GM06990 (cell line): ENCODE results near the gene E2F3.

ENCODE experiments used
- DNase-seq: peaks from one replicate; pipeline ENCODE4 v3.0.0-alpha.2; 2011; ENCODE audit not compliant: insufficient read length; ENCODE audit errors: extremely low read depth
- H3K27me3 ChIP-seq: replicated peaks from 2 replicates; pipeline ENCODE4 v1.6.0; 2011; ENCODE audit warnings: low read length; ENCODE audit not compliant: control insufficient read depth, insufficient read depth
- H3K36me3 ChIP-seq: 2 replicates; pipeline ENCODE4 v1.5.1; 2011; ENCODE audit warnings: low read length; ENCODE audit not compliant: control insufficient read depth, insufficient read depth
- H3K4me3 ChIP-seq: replicated peaks from 2 replicates; pipeline ENCODE4 v1.5.1; 2011; ENCODE audit warnings: low read depth, mild to moderate bottlenecking, control low read depth, low read length
- CTCF ChIP-seq: IDR thresholded peaks from 2 replicates; pipeline ENCODE4 v1.5.1; 2011; ENCODE audit warnings: low read length, control low read depth, mild to moderate bottlenecking, inconsistent platforms; ENCODE audit not compliant: insufficient read depth, poor library complexity, severe bottlenecking

Gene E2F3

GRCh38 chr6:20534295-20535262 lies 132.9 kb downstream of the E2F3 start, which contains the start of gene CDKAL1:
Gene CDKAL1 (plus strand): TSS chr6:20534457. CDS start chr6:20546351, 11,894 bp downstream.
- H3K4me3 ChIP-seq = peak within 1 kb of the TSS; percentile 81
- peak; percentile 69 for DNase-seq
- TF ChIP-seq CTCF = no peak
- H3K36me3 ChIP-seq = no peaks in the 10 kb centered on the region
- no peaks in the 10 kb centered on the region for H3K27me3 ChIP-seq

- Histone ChIP-seq H3K36me3 (no peaks in the 10 kb centered on the region), H3K27me3 (no peaks in the 10 kb centered on the region), H3K4me3 (no peak overlapping the region)
- no peak for DNase-seq
- no peak for TF ChIP-seq CTCF
These were observed 136.5 kb downstream of the E2F3 start for GRCh38 chr6:20538131-20538662.

GRCh38 chr6:20538907-20539306 lies 137.2 kb downstream of the E2F3 start:
- DNase-seq = no peak
- no peak for TF ChIP-seq CTCF
- no peaks in the 10 kb centered on the region for H3K27me3 ChIP-seq
- H3K36me3 ChIP-seq = no peaks in the 10 kb centered on the region
- no peak overlapping the region for H3K4me3 ChIP-seq

- H3K36me3 ChIP-seq = no peaks in the 10 kb centered on the region
- no peak for TF ChIP-seq CTCF
- H3K4me3 ChIP-seq = no peak overlapping the region
- H3K27me3 ChIP-seq = no peaks in the 10 kb centered on the region
- no peak for DNase-seq
These were observed 137.7 kb downstream of the E2F3 start for GRCh38 chr6:20539387-20539786.

- no peak for TF ChIP-seq CTCF
- DNase-seq = no peak
- Histone ChIP-seq H3K36me3 (no peaks in the 10 kb centered on the region), H3K4me3 (no peak overlapping the region), H3K27me3 (no peaks in the 10 kb centered on the region)
These were observed 139.0 kb downstream of the E2F3 start for GRCh38 chr6:20540683-20541082.
